SK-MEL-5 (cell line): ENCODE data around the gene CRIP2. TPM values are rescaled to one million over a fixed set of nuclear protein-coding genes. Genes with fewer than 3 reads are reported as not detected.
A peak's percentile ranks its signal among the peaks of the same experiment; 100 is the strongest.

Experiments
- DNase-seq: peaks from one replicate; pipeline ENCODE4 v3.0.0-alpha.2; 2016; ENCODE audit warnings: low read depth, low spot score
- in situ Hi-C: cut with HindIII; loops from 2 replicates; pipeline ENCODE4 v1.10.0; 2016; ENCODE audit warnings: low sequenced_read_pairs, high pct_unique_total_duplicates, low pct_unique_long_range_greater_than_20kb
- total RNA-seq: library from RNA; depleted of rRNA; stranded (reverse); fragments of >200 nt; shearing (Covaris generic); gene quantifications from 2 replicates; pipeline ENCODE4 v1.2.3, GENCODE V29; 2014

CRIP2 gene
- total RNA-seq, 1 experiment from 2014 or later, result 0.87 TPM

GRCh38 chr14:105470350-105471296, 4.0 kb upstream of the CRIP2 start:
- in situ Hi-C loops, result no loop called here

GRCh38 chr14:105471297-105471821, 3.3 kb upstream of the CRIP2 start:
- in situ Hi-C loops, result no loop called here
- DNase-seq, result no peak

More at GRCh38 chr14:105470350-105471296, 4.0 kb upstream of the CRIP2 start:
- no peak for DNase-seq

GRCh38 chr14:105471823-105472485, 2.7 kb upstream of the CRIP2 start:
- in situ Hi-C loops, result no loop called here
- DNase-seq, result no peak

- in situ Hi-C loops, result no loop called here
- DNase-seq, result no peak
Observed at GRCh38 chr14:105472486-105472991, 2.1 kb upstream of the CRIP2 start.

GRCh38 chr14:105473033-105473676, 1.5 kb upstream of the CRIP2 start:
- no peak for DNase-seq
- in situ Hi-C loops, result no loop called here

GRCh38 chr14:105473677-105474482, 741 bp upstream of the CRIP2 start:
- in situ Hi-C loops, result no loop called here

GRCh38 chr14:105475269-105476096, 862 bp downstream of the CRIP2 start:
- no peak for DNase-seq
- in situ Hi-C loops, result no loop called here

More at GRCh38 chr14:105473677-105474482, 741 bp upstream of the CRIP2 start:
- DNase-seq, result peak; percentile 55

- in situ Hi-C loops, result no loop called here
- no peak for DNase-seq
Observed at GRCh38 chr14:105476097-105476830, 1.6 kb downstream of the CRIP2 start.

GRCh38 chr14:105476831-105477659, 2.4 kb downstream of the CRIP2 start:
- DNase-seq, result no peak
- in situ Hi-C loops, result no loop called here

- in situ Hi-C loops, result no loop called here
- DNase-seq, result no peak
Observed at GRCh38 chr14:105477660-105478397, 3.2 kb downstream of the CRIP2 start.

GRCh38 chr14:105478398-105479251, 4.0 kb downstream of the CRIP2 start:
- no peak for DNase-seq
- in situ Hi-C loops, result no loop called here

GRCh38 chr14:105479431-105480158, 5.0 kb downstream of the CRIP2 start:
- in situ Hi-C loops, result no loop called here
- no peak for DNase-seq

- in situ Hi-C loops, result no loop called here
- no peak for DNase-seq
Observed at GRCh38 chr14:105480199-105480746, 5.7 kb downstream of the CRIP2 start.
